ENCODE measurements around the gene KCNMB1.

The KCNMB1 gene

DNA sequence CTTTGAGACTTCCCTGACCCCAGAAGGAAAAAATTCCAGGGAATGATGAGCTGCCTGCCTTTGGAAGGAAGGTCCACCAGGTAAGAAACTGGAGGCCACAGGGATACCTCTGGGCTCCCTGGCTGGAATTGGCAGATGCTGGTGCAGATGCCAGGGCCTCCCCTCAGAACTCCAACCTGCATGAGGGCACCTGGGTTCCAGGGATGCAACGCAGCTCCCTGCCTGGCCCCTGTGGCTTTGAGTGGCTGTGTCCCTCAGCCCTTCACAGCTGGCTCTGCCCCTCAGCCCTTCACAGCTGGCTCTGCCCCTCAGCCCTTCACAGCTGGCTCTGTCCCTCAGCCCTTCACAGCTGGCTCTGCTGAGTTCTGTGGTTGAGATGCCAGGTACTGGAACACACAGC, 13.9 kb downstream of the KCNMB1 start:
- TF ChIP-seq LEF1 (IDR thresholded peaks at IDR 0.05; ENCODE audit: borderline replicate concordance): no peak
- TF ChIP-seq HDGF (IDR thresholded peaks at IDR 0.05; ENCODE audit: borderline replicate concordance): no peak
- TF ChIP-seq SP1 (IDR thresholded peaks at IDR 0.05): no peak
- no peak for TF ChIP-seq TARDBP (IDR thresholded peaks at IDR 0.05)
- TF ChIP-seq BHLHE40 (IDR thresholded peaks at IDR 0.05; ENCODE audit: borderline replicate concordance): no peak
- no peak for TF ChIP-seq ELF4 (IDR thresholded peaks at IDR 0.05)
- TF ChIP-seq FOXM1 (IDR thresholded peaks at IDR 0.05; ENCODE audit: borderline replicate concordance): no peak
- TF ChIP-seq NFRKB (IDR thresholded peaks at IDR 0.05): no peak
- TF ChIP-seq CTBP1 (IDR thresholded peaks at IDR 0.05; ENCODE audit: borderline replicate concordance): no peak
- no peak for TF ChIP-seq SUZ12 (IDR thresholded peaks at IDR 0.05)
- no peak for TF ChIP-seq ARNT (IDR thresholded peaks at IDR 0.05)
- TF ChIP-seq PKNOX1 (IDR thresholded peaks at IDR 0.05): no peak
- TF ChIP-seq FOXA1 (IDR thresholded peaks at IDR 0.05): no peak
- TF ChIP-seq FOXK2 (IDR thresholded peaks at IDR 0.05): no peak
- TF ChIP-seq ZNF384 (IDR thresholded peaks at IDR 0.05): no peak
- TF ChIP-seq L3MBTL2 (conservative IDR thresholded peaks at IDR 0.05): no peak
- CTCF ChIA-PET: no interaction called here

GRCh38 chr5:170372971-170373370, 16.2 kb downstream of the KCNMB1 start:
- ChIA-PET POLR2A (no interaction called here), CTCF (no interaction called here)
- DNase-seq (ENCODE audit: extremely low spot score): no peak
- TF ChIP-seq L3MBTL2 (conservative IDR thresholded peaks at IDR 0.05) (no peak), ARNT (IDR thresholded peaks at IDR 0.05) (no peak), ELF4 (IDR thresholded peaks at IDR 0.05) (no peak), PKNOX1 (IDR thresholded peaks at IDR 0.05) (no peak), ZNF384 (IDR thresholded peaks at IDR 0.05) (no peak), HDGF (IDR thresholded peaks at IDR 0.05; ENCODE audit: borderline replicate concordance) (no peak), BHLHE40 (IDR thresholded peaks at IDR 0.05; ENCODE audit: borderline replicate concordance) (no peak), SP1 (IDR thresholded peaks at IDR 0.05) (no peak), TARDBP (IDR thresholded peaks at IDR 0.05) (no peak), FOXA1 (IDR thresholded peaks at IDR 0.05) (no peak)

More for the DNA sequence above, 13.9 kb downstream of the KCNMB1 start:
- POLR2A ChIA-PET: no interaction called here
- no peak for DNase-seq (ENCODE audit: extremely low spot score)

- TF ChIP-seq FOXM1 (IDR thresholded peaks at IDR 0.05; ENCODE audit: borderline replicate concordance) (no peak), LEF1 (IDR thresholded peaks at IDR 0.05; ENCODE audit: borderline replicate concordance) (no peak), PKNOX1 (IDR thresholded peaks at IDR 0.05) (no peak), SUZ12 (IDR thresholded peaks at IDR 0.05) (no peak), ELF4 (IDR thresholded peaks at IDR 0.05) (no peak), NFRKB (IDR thresholded peaks at IDR 0.05) (no peak), BHLHE40 (IDR thresholded peaks at IDR 0.05; ENCODE audit: borderline replicate concordance) (no peak), SP1 (IDR thresholded peaks at IDR 0.05) (no peak)
- POLR2A ChIA-PET: no interaction called here
- DNase-seq (ENCODE audit: extremely low spot score): no peak
- CTCF ChIA-PET: no interaction called here
These were observed 20.6 kb downstream of the KCNMB1 start for GRCh38 chr5:170368586-170368985.

DNA sequence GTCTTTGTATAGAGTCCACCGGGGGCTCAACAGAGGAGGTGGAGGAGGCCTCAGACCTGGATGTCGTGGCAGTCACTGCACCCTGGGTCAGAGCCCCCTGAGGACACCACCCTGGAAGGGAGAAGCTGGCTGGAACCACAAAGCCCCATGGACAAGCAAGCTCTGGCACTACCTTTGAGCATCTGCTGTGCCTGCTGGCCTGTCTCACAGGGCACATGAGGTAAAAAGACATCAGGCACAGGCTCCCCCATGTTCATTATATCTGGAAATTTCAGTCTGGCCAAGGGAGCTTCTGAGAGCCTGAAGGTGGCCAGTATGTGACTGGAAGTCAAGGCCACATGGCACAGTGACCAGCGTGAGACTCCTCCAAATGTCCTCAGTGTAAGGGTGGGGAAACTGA, 22.9 kb downstream of the KCNMB1 start:
- CTCF ChIA-PET: no interaction called here
- POLR2A ChIA-PET: no interaction called here
- DNase-seq (ENCODE audit: extremely low spot score): no peak
- TF ChIP-seq LEF1 (IDR thresholded peaks at IDR 0.05; ENCODE audit: borderline replicate concordance): no peak
- TF ChIP-seq SP1 (IDR thresholded peaks at IDR 0.05): no peak
- TF ChIP-seq ZNF384 (IDR thresholded peaks at IDR 0.05): no peak
- no peak for TF ChIP-seq CTBP1 (IDR thresholded peaks at IDR 0.05; ENCODE audit: borderline replicate concordance)
- TF ChIP-seq BHLHE40 (IDR thresholded peaks at IDR 0.05; ENCODE audit: borderline replicate concordance): no peak

DNA sequence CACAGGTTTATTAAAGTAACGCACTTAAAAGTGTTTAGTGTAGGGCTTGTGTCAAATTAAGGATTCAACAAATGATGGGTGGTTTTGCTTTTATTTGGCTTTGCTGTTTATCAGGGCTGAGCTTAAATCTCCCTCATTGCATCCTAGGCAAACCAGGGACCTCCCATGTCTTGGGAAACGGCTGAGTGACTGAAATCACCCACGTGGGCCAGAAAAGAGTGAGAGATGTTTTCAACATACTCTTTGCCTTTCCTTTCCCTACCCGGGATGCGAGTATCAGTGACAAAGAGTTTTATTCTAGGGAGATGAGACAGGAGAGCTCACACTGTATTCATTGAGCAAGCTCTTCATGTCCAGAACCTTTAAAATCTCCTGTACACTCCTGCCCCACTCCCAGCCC, 23.3 kb downstream of the KCNMB1 start:
- no peak for TF ChIP-seq ELF4 (IDR thresholded peaks at IDR 0.05)
- POLR2A ChIA-PET: no interaction called here
- DNase-seq (ENCODE audit: extremely low spot score): no peak
- CTCF ChIA-PET: no interaction called here

DNA sequence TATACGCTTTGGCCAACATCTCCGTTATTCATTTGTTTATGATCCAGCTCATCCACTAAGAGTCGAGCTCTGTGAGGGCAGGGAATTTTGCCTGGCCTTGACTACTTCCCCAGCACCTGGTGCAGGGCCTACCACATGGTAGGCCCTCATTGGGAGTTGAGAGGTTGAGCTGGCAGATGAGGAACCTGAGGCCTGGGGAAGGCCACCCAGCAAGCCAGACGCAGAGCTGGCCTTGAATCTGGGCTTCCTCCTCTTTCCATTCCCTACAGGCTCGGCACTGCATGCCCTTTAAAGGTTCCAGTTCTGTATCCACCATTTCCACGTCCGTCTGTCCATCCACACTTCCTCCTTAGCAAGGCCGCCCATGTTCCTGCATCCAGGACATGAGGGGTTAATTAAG, 24.2 kb downstream of the KCNMB1 start:
- POLR2A ChIA-PET: no interaction called here
- TF ChIP-seq LEF1 (IDR thresholded peaks at IDR 0.05; ENCODE audit: borderline replicate concordance) (no peak), ARNT (IDR thresholded peaks at IDR 0.05) (no peak), CTBP1 (IDR thresholded peaks at IDR 0.05; ENCODE audit: borderline replicate concordance) (no peak), FOXK2 (IDR thresholded peaks at IDR 0.05) (no peak), ELF4 (IDR thresholded peaks at IDR 0.05) (no peak), L3MBTL2 (conservative IDR thresholded peaks at IDR 0.05) (no peak), ZNF384 (IDR thresholded peaks at IDR 0.05) (no peak), SUZ12 (IDR thresholded peaks at IDR 0.05) (no peak), HDGF (IDR thresholded peaks at IDR 0.05; ENCODE audit: borderline replicate concordance) (no peak), BHLHE40 (IDR thresholded peaks at IDR 0.05; ENCODE audit: borderline replicate concordance) (no peak), FOXM1 (IDR thresholded peaks at IDR 0.05; ENCODE audit: borderline replicate concordance) (no peak), SP1 (IDR thresholded peaks at IDR 0.05) (no peak), NFRKB (IDR thresholded peaks at IDR 0.05) (no peak), FOXA1 (IDR thresholded peaks at IDR 0.05) (no peak)
- no peak for DNase-seq (ENCODE audit: extremely low spot score)
- CTCF ChIA-PET: no interaction called here

DNA sequence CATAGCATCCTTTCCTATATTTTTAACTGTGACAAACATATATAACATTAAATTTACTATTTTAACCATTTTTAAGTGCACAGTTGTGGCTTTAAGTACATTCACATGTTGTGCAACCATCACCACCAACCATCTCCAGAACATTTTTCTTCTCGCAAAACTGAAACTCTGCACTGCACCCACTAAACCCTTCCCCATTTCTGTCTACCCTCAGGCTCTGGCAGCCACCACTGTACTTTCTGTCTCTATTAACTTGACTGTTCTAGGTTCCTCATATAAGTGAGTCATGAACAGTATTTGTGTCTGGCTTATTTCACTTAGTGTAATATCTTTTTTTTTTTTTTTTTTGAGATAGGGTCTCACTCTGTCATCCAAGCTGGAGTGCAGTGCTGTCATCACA, 25.5 kb downstream of the KCNMB1 start:
- POLR2A ChIA-PET: no interaction called here
- CTCF ChIA-PET: no interaction called here
- TF ChIP-seq ZNF384 (IDR thresholded peaks at IDR 0.05): no peak
- no peak for TF ChIP-seq HDGF (IDR thresholded peaks at IDR 0.05; ENCODE audit: borderline replicate concordance)
- no peak for TF ChIP-seq CTBP1 (IDR thresholded peaks at IDR 0.05; ENCODE audit: borderline replicate concordance)
- TF ChIP-seq NFRKB (IDR thresholded peaks at IDR 0.05): no peak
- no peak for TF ChIP-seq SUZ12 (IDR thresholded peaks at IDR 0.05)
- TF ChIP-seq PKNOX1 (IDR thresholded peaks at IDR 0.05): no peak
- no peak for TF ChIP-seq FOXA1 (IDR thresholded peaks at IDR 0.05)
- no peak for TF ChIP-seq L3MBTL2 (conservative IDR thresholded peaks at IDR 0.05)
- no peak for TF ChIP-seq ARNT (IDR thresholded peaks at IDR 0.05)
- TF ChIP-seq TARDBP (IDR thresholded peaks at IDR 0.05): no peak
- no peak for TF ChIP-seq FOXK2 (IDR thresholded peaks at IDR 0.05)
- no peak for TF ChIP-seq LEF1 (IDR thresholded peaks at IDR 0.05; ENCODE audit: borderline replicate concordance)
- no peak for TF ChIP-seq SP1 (IDR thresholded peaks at IDR 0.05)
- DNase-seq (ENCODE audit: extremely low spot score): no peak

Measured in HEK293T (cell line).